Measurements from ENCODE around the gene SSPN. TPM values are rescaled to one million over a fixed set of nuclear protein-coding genes. Genes with fewer than 3 reads are reported as not detected.

The SSPN gene
- total RNA-seq, 1 experiment from 2014 or later, result 0.21 TPM

DNA sequence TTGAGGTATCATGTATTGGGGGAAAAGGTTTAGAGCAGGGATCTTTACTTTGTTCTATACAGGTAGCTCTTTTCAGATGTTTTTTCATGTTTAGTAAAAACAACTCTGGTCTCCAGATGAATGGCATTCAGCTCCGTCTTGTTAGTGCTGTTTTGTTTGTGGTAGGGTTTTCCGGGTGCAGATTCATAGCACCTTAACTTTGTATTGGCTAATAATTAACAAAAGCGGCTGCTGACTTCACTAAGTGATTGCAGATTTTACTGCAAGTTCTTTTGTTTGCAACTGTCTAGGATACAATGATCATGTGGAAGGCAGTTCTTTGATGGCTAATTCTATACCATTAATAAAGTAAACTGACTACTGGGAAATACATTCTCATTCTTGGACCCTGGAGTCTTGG lies 38.4 kb upstream of the SSPN start:
- H3K4me1 Mint-ChIP-seq (ENCODE audit: insufficient read depth, unreplicated experiment), result peaks cover 11% of the 10 kb centered on the region
- no peaks in the 10 kb centered on the region for H3K9me3 Mint-ChIP-seq (ENCODE audit: unreplicated experiment)
- no peak overlapping the region for H3K27ac Mint-ChIP-seq (ENCODE audit: low read depth, unreplicated experiment)
- no peaks in the 10 kb centered on the region for H3K36me3 Mint-ChIP-seq (ENCODE audit: insufficient read depth, unreplicated experiment)
- no peak overlapping the region for H3K4me3 Mint-ChIP-seq (ENCODE audit: unreplicated experiment)
- ChIA-PET POLR2A (interaction anchor here (0.6 kb wide), 1 partner anchor 241 kb away, joined by 3 read pairs; no protein-coding TSS in a partner anchor), CTCF (interaction anchor here (1.1 kb wide), 1 partner anchor 11 kb away, joined by 5 read pairs; no protein-coding TSS in a partner anchor)
- H3K27me3 Mint-ChIP-seq (ENCODE audit: insufficient read depth, unreplicated experiment), result no peaks in the 10 kb centered on the region
- DNase-seq (ENCODE audit: unreplicated experiment), result no peak
- TF ChIP-seq CTCF (IDR thresholded peaks at IDR 0.05; ENCODE audit: unreplicated experiment), result no peak
- intact Hi-C loops (cut with micrococcal nuclease), result loop anchor here (10.0 kb wide), 1 partner anchor 158 kb away; no protein-coding TSS in a partner anchor
- no TSS peak for BruUV-seq (replicated peaks)

- no peak for TF ChIP-seq CTCF (IDR thresholded peaks at IDR 0.05; ENCODE audit: unreplicated experiment)
- Mint-ChIP-seq H3K4me1 (ENCODE audit: insufficient read depth, unreplicated experiment) (peaks cover 3% of the 10 kb centered on the region), H3K4me3 (ENCODE audit: unreplicated experiment) (no peak overlapping the region), H3K9me3 (ENCODE audit: unreplicated experiment) (no peaks in the 10 kb centered on the region), H3K27me3 (ENCODE audit: insufficient read depth, unreplicated experiment) (no peaks in the 10 kb centered on the region), H3K27ac (ENCODE audit: low read depth, unreplicated experiment) (no peak overlapping the region), H3K36me3 (ENCODE audit: insufficient read depth, unreplicated experiment) (no peaks in the 10 kb centered on the region)
- CTCF ChIA-PET, result no interaction called here
- no peak for DNase-seq (ENCODE audit: unreplicated experiment)
- BruUV-seq (replicated peaks), result no TSS peak
- intact Hi-C loops (cut with micrococcal nuclease), result loop anchor here (10.0 kb wide), 1 partner anchor 157 kb away; no protein-coding TSS in a partner anchor
- POLR2A ChIA-PET, result interaction anchor here (0.6 kb wide), 1 partner anchor 167 kb away, joined by 3 read pairs; no protein-coding TSS in a partner anchor
Measured at GRCh38 chr12:26158078-26158764, 37.2 kb upstream of the SSPN start.

DNA sequence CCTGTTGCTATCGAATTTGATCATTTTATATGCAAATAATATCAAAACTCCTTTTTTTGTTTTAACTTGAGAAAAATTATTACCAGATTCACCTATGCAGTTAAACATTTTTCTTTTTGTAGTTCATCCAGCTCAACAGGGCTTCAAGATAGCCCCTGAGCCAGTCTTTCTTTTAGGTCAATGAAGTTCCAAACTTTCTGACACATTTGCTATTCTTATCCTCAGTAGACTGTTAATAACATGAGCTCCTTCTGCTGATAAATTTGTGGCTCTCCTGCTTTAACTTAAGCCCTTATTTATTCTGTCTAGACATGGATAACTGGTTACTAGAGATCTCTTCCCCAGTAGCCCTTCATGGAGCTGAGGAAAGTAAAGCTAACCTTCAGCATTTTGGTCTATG lies 33.2 kb upstream of the SSPN start:
- Mint-ChIP-seq H3K27ac (ENCODE audit: low read depth, unreplicated experiment) (no peak overlapping the region), H3K9me3 (ENCODE audit: unreplicated experiment) (no peaks in the 10 kb centered on the region), H3K36me3 (ENCODE audit: insufficient read depth, unreplicated experiment) (no peaks in the 10 kb centered on the region), H3K27me3 (ENCODE audit: insufficient read depth, unreplicated experiment) (no peaks in the 10 kb centered on the region), H3K4me1 (ENCODE audit: insufficient read depth, unreplicated experiment) (no peaks in the 10 kb centered on the region), H3K4me3 (ENCODE audit: unreplicated experiment) (no peak overlapping the region)
- intact Hi-C loops (cut with micrococcal nuclease), result no loop called here
- POLR2A ChIA-PET, result interaction anchor here (1.0 kb wide), 1 partner anchor 8 kb away, joined by 3 read pairs; no protein-coding TSS in a partner anchor
- DNase-seq (ENCODE audit: unreplicated experiment), result no peak
- CTCF ChIA-PET, result interaction anchor here (0.9 to 1.4 kb wide), 2 partner anchors 34 to 81 kb away, joined by 3 read pairs; no protein-coding TSS in a partner anchor
- BruUV-seq (replicated peaks), result no TSS peak
- TF ChIP-seq CTCF (IDR thresholded peaks at IDR 0.05; ENCODE audit: unreplicated experiment), result no peak

DNA sequence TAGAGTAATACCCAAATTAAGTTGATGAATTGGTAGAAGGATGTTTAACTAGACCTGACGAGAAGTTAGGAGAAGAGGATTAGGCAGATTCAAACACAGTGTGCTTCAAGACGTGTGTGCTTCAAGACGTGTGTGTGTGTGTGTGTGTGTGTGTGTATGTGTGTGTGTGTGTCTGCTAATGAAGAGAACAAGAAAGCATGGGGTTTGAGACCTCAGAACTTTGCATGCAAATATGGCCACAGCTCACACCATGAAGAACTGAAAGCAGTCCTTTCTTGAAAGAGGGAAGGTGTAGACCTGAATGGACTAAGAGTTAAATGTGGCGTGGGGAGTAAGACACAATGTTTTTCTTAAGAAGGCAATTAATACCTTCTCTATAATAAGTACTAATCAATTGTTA lies 32.5 kb upstream of the SSPN start:
- no peak overlapping the region for H3K4me3 Mint-ChIP-seq (ENCODE audit: unreplicated experiment)
- no peak overlapping the region for H3K27ac Mint-ChIP-seq (ENCODE audit: low read depth, unreplicated experiment)
- no peaks in the 10 kb centered on the region for H3K36me3 Mint-ChIP-seq (ENCODE audit: insufficient read depth, unreplicated experiment)
- TF ChIP-seq CTCF (IDR thresholded peaks at IDR 0.05; ENCODE audit: unreplicated experiment), result no peak
- ChIA-PET CTCF (interaction anchor here (1.4 kb wide), 1 partner anchor 34 kb away, joined by 3 read pairs; no protein-coding TSS in a partner anchor), POLR2A (interaction anchor here (1.0 kb wide), 1 partner anchor 7 kb away, joined by 3 read pairs; no protein-coding TSS in a partner anchor)
- no peaks in the 10 kb centered on the region for H3K4me1 Mint-ChIP-seq (ENCODE audit: insufficient read depth, unreplicated experiment)
- no peaks in the 10 kb centered on the region for H3K27me3 Mint-ChIP-seq (ENCODE audit: insufficient read depth, unreplicated experiment)
- no peaks in the 10 kb centered on the region for H3K9me3 Mint-ChIP-seq (ENCODE audit: unreplicated experiment)
- BruUV-seq (replicated peaks), result no TSS peak
- no peak for DNase-seq (ENCODE audit: unreplicated experiment)
- intact Hi-C loops (cut with micrococcal nuclease), result no loop called here

Measured in MCF 10A (cell line).